ENCODE results near the gene CCDC86. TPM values are rescaled to one million over a fixed set of nuclear protein-coding genes. Genes with fewer than 3 reads are reported as not detected.

Gene CCDC86
- total RNA-seq, 1 donor: 12.9 TPM

DNA sequence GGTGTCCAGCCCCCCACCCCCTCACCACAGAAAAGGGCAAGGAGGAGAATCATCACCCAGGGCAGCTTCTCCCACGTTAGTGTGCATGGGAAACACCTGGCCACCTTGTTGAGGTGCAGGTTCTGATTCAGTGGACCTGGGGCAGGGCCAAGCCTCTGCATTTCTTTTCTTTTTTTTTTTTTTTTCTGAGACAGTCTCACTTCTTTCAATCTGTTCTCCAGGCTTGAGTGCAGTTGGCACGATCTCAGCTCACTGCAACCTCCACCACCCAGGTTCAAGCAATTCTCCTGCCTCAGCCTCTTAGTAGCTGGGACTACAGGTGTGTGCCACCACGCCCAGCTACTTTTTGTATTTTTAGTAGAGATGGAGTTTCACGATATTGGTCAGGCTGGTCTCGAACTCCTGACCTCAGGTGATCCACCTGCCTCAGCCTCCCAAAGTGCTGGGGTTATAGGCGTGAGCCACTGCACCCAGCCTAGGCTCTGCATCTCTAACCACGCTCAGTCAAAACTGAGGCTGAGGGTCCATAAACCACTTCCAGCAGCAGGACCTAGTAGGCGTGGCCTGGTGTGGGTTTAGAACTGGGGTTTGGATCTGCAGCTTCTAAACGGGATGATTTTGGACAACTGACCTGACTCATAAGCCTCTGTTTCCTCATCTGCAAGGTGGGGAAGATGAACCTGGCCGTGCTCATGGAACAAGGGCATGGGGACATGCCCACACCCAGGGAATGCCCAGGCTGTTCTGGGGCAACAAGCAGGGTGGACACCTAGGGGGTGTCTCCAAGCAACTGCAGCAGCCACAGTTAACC is 26.2 kb downstream of the CCDC86 start:
- DNase-seq (ENCODE audit: low read depth in 2 of 3, low spot score in 2 of 3): no peak

- DNase-seq (ENCODE audit: low read depth in 2 of 3, low spot score in 2 of 3): no peak
Observed at GRCh38 chr11:60868682-60869450, 27.0 kb downstream of the CCDC86 start.

DNA sequence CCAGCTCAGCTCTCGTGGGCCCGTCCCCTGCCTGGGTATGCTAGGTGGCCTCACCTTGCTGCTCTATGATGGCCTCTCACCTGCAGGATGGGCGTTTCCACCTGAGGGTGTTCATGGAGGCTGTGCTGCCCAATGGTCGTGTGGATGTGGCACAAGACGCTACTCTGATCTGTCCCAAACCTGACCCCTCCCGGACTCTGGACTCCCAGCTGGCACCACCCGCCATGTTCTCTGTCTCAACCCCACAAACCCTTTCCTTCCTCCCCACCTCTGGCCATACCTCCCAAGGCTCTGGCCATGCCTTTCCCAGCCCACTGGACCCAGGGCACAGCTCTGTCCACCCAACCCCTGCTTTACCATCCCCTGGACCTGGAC is 27.5 kb downstream of the CCDC86 start:
- DNase-seq (ENCODE audit: low read depth in 2 of 3, low spot score in 2 of 3): no peak

- no peak for DNase-seq (ENCODE audit: low read depth in 2 of 3, low spot score in 2 of 3)
Observed at GRCh38 chr11:60870276-60870675, 28.4 kb downstream of the CCDC86 start.

DNA sequence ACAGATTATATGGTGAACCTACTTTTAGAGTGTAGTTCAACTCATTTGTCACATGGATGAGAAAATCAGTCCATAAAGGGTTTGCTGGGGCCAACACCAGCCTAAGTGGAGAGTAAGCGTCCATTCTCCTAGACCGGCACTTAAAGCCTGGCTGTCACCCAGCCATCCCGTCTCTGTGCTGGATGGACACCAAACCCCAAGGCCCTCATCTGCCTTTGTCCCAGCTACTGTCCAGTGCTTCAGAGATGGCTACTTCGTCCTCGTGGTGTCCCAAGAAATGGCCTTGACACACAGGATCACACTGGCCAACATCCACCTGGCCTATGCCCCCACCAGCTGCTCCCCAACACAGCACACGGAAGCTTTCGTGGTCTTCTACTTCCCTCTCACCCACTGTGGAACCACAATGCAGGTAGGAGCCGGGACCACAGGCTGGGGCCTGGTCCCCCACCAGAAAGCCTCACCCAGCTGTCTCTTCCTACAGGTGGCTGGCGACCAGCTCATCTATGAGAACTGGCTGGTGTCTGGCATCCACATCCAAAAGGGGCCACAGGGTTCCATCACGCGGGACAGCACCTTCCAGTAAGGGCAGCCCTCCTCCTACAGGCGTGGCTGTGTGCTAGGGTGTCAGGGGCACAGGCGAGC is 28.9 kb downstream of the CCDC86 start:
- no peak for DNase-seq (ENCODE audit: low read depth in 2 of 3, low spot score in 2 of 3)

DNA sequence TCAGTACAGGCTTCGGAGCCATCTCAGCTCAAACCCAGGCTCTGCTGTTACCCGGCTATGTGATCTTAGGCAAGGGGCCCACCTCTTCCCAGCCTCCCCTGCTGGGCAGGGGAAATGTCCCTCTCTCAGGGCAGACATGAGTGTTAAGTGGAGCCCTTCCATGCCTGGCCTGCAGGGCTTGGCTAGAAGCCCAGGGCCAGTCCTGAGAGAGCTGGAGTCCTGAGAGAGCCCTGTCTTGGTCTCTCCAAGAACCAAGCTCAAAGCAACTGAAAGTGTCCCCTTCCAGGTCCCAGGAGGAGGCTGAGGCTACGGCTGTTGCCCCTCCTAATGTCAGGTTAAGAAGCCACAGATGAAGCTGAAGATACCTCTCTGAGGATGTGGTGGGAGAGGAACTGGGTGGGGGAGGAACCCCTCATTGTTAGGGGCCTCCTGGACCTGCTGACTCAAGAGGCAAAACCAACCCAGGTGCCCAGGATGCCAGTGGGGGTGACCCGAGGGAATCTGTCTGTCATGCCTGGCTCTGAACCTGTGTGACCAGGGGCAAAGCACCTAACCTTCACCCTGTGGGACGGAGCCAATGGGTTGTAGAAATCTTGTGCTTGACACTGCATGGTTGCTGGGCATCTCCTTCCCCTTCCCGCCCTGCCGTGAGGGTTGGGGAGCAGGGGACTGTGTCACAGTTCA is 29.6 kb downstream of the CCDC86 start:
- DNase-seq (ENCODE audit: low read depth in 2 of 3, low spot score in 2 of 3): peak in 1 of 3 donors; percentile 54

GRCh38 chr11:60872124-60872960 is 30.4 kb downstream of the CCDC86 start:
- no peak for DNase-seq (ENCODE audit: low read depth in 2 of 3, low spot score in 2 of 3)

GRCh38 chr11:60872961-60873524 is 31.1 kb downstream of the CCDC86 start:
- no peak for DNase-seq (ENCODE audit: low read depth in 2 of 3, low spot score in 2 of 3)

DNA sequence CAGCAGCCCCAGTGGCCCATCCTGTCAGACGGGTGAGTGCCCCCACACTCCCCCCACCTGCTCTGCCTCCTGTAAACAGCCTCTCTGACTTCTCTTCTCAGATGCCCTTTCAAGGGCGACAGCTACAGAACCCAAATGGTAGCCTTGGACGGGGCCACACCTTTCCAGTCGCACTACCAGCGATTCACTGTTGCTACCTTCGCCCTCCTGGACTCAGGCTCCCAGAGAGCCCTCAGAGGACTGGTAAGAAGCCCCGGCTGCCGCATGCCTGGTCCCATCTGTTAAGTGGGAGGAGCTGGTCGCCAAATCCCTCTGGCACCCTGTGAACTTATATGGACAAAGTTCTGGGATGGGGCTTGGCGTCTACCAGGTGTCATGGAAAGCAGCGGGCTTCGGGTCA is 31.6 kb downstream of the CCDC86 start:
- no peak for DNase-seq (ENCODE audit: low read depth in 2 of 3, low spot score in 2 of 3)

GRCh38 chr11:60874421-60875365 is 32.8 kb downstream of the CCDC86 start:
- DNase-seq (ENCODE audit: low read depth in 2 of 3, low spot score in 2 of 3): no peak

- no peak for DNase-seq (ENCODE audit: low read depth in 2 of 3, low spot score in 2 of 3)
Observed at GRCh38 chr11:60875366-60876167, 33.7 kb downstream of the CCDC86 start.

GRCh38 chr11:60876168-60876485 is 34.2 kb downstream of the CCDC86 start:
- no peak for DNase-seq (ENCODE audit: low read depth in 2 of 3, low spot score in 2 of 3)

GRCh38 chr11:60878245-60879101 is 36.6 kb downstream of the CCDC86 start:
- DNase-seq (ENCODE audit: low read depth in 2 of 3, low spot score in 2 of 3): no peak

- no peak for DNase-seq (ENCODE audit: low read depth in 2 of 3, low spot score in 2 of 3)
Observed at GRCh38 chr11:60879104-60879503, 37.2 kb downstream of the CCDC86 start.

DNA sequence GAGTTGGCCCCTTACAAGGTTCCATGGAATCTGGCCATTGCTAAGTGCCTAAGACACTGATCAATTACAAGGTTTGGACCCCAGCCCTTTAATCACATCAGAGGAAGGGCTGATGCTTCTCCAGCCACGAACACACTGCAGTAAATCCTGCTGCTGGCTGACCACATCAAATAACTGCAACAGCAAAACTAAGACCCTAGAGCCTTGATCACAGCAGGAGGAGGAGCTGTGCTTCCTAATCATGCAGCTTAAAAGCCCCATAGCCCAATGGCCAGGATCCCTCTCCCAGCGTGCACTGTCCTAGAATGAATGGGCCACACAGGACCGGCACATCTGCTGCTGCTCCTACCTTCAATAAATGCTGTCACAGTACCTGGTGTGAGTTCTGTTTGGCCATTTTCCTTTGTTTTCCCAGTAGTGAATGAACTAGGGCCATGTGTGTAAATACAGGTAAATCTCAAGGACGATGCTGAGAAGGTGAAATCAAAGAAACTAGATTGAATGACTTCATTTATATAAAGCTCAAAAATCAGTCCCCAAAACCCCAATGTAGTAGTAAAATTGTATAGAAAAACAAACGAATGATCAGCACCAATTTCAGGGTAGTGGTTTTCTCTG is 38.2 kb downstream of the CCDC86 start:
- DNase-seq (ENCODE audit: low read depth in 2 of 3, low spot score in 2 of 3): no peak

- no peak for DNase-seq (ENCODE audit: low read depth in 2 of 3, low spot score in 2 of 3)
Observed at GRCh38 chr11:60880643-60881282, 38.9 kb downstream of the CCDC86 start.

Data from hematopoietic multipotent progenitor cell (in vitro differentiated cells).